Esophagus (tissue), 2 donors: ENCODE data around the gene TGFBR3. TPM values are rescaled to one million over a fixed set of nuclear protein-coding genes. Genes with fewer than 3 reads are reported as not detected.

Source experiments
- H3K27ac ChIP-seq, 2 donors: one replicate each; pipeline ENCODE4 v1.5.1; 2013; ENCODE audit warnings: low read depth in 2 of 2, mild to moderate bottlenecking in 2 of 2, inconsistent platforms in 1 of 2, low read length in 1 of 2, moderate library complexity in 1 of 2
- H3K27me3 ChIP-seq, 2 donors: one replicate each; pipeline ENCODE4 v1.6.1; 2013; ENCODE audit warnings: low read length in 2 of 2, control low read depth in 1 of 2, mild to moderate bottlenecking in 1 of 2; ENCODE audit not compliant: insufficient read depth in 2 of 2, control insufficient read depth in 1 of 2
- H3K36me3 ChIP-seq, 2 donors: one replicate each; pipeline ENCODE4 v1.6.1; 2013; ENCODE audit warnings: low read length in 1 of 2; ENCODE audit not compliant: control insufficient read depth in 2 of 2, insufficient read depth in 2 of 2
- H3K4me1 ChIP-seq, 2 donors: one replicate each; pipeline ENCODE4 v1.6.1; 2013; ENCODE audit warnings: low read length in 1 of 2; ENCODE audit not compliant: control insufficient read depth in 2 of 2, insufficient read depth in 2 of 2
- H3K4me3 ChIP-seq, 2 donors: one replicate each; pipeline ENCODE4 v1.5.1; 2013; ENCODE audit warnings: low read length in 2 of 2, mild to moderate bottlenecking in 2 of 2, low read depth in 1 of 2, moderate library complexity in 1 of 2
- H3K9me3 ChIP-seq, 2 donors: one replicate each; pipeline ENCODE4 v1.6.1; 2013; ENCODE audit warnings: mild to moderate bottlenecking in 2 of 2, low read depth in 1 of 2, low read length in 1 of 2, moderate library complexity in 1 of 2; ENCODE audit not compliant: control insufficient read depth in 2 of 2, insufficient read depth in 1 of 2
- WGBS, 2 donors: extraction: QIAGEN DNeasy Blood & Tissue Kit; methylation state at CpG; one replicate each; pipeline ENCODE4 v1.1.7; 2013; 5-methylcytosine and 5-hydroxymethylcytosine counted together
- polyA plus RNA-seq, 2 donors: library from polyadenylated mRNA; stranded (reverse); fragments of 200-250 nt; gene quantifications; one replicate each; pipeline ENCODE4 v1.2.3, GENCODE V29; 2013
- donor health status: healthy with polysubstance abuse.
- donor health status: Bipolar disorder and iron deficiency.

The TGFBR3 gene
- polyA plus RNA-seq, 2 donors = 3.8 to 10.5 TPM

GRCh38 chr1:91885213-91885715, 687 bp downstream of the TGFBR3 start:
- WGBS, 2 donors = 0 to 1% methylated on average over 38 to 42 of the region's 42 CpGs
- H3K9me3 ChIP-seq = no peaks in the 10 kb centered on the region
- H3K27ac ChIP-seq = peak overlapping the region; percentile 88 to 91
- H3K27me3 ChIP-seq = no peaks in the 10 kb centered on the region
- H3K4me1 ChIP-seq = no peaks in the 10 kb centered on the region
- peak overlapping the region; percentile 72 to 98 for H3K4me3 ChIP-seq
- no peaks in the 10 kb centered on the region for H3K36me3 ChIP-seq

- Histone ChIP-seq H3K4me1 (no peaks in the 10 kb centered on the region), H3K9me3 (no peaks in the 10 kb centered on the region), H3K27me3 (no peaks in the 10 kb centered on the region), H3K27ac (peak overlapping the region; percentile 88 to 91), H3K36me3 (no peaks in the 10 kb centered on the region), H3K4me3 (peak overlapping the region; percentile 72 to 98)
- WGBS, 2 donors = 6 to 7% methylated on average over 22 of the region's 22 CpGs
Observed at GRCh38 chr1:91884459-91885212, 1.3 kb downstream of the TGFBR3 start.

- H3K4me1 ChIP-seq = no peaks in the 10 kb centered on the region
- no peaks in the 10 kb centered on the region for H3K27me3 ChIP-seq
- WGBS, 2 donors = 3 to 4% methylated on average over 6 of the region's 6 CpGs
- H3K36me3 ChIP-seq = no peaks in the 10 kb centered on the region
- H3K27ac ChIP-seq = peak overlapping the region in 1 of 2 donors; percentile 12
- peak overlapping the region in 1 of 2 donors; percentile 72 for H3K4me3 ChIP-seq
- no peaks in the 10 kb centered on the region for H3K9me3 ChIP-seq
Observed at GRCh38 chr1:91883470-91883869, 2.5 kb downstream of the TGFBR3 start.

GRCh38 chr1:91881280-91881679, 4.7 kb downstream of the TGFBR3 start:
- H3K4me1 ChIP-seq = no peaks in the 10 kb centered on the region
- H3K27me3 ChIP-seq = no peaks in the 10 kb centered on the region
- WGBS, 2 donors = 54 to 70% methylated on average over 3 of the region's 3 CpGs
- H3K9me3 ChIP-seq = no peaks in the 10 kb centered on the region
- no peak overlapping the region for H3K27ac ChIP-seq
- H3K36me3 ChIP-seq = no peaks in the 10 kb centered on the region
- H3K4me3 ChIP-seq = no peak overlapping the region

- Histone ChIP-seq H3K27me3 (no peaks in the 10 kb centered on the region), H3K9me3 (no peaks in the 10 kb centered on the region), H3K27ac (no peak overlapping the region), H3K36me3 (no peaks in the 10 kb centered on the region), H3K4me3 (no peak overlapping the region), H3K4me1 (no peaks in the 10 kb centered on the region)
Observed at GRCh38 chr1:91879733-91880132, 6.2 kb downstream of the TGFBR3 start.

- Histone ChIP-seq H3K4me3 (no peak overlapping the region), H3K27ac (no peak overlapping the region), H3K9me3 (no peaks in the 10 kb centered on the region), H3K36me3 (no peaks in the 10 kb centered on the region), H3K4me1 (peaks cover 0 to 2% of the 10 kb centered on the region in 2 donors), H3K27me3 (no peaks in the 10 kb centered on the region)
- WGBS, 2 donors = 41 to 56% methylated on average over 5 of the region's 5 CpGs
Observed at GRCh38 chr1:91877574-91878208, 8.3 kb downstream of the TGFBR3 start.

- H3K27me3 ChIP-seq = no peaks in the 10 kb centered on the region
- no peak overlapping the region for H3K27ac ChIP-seq
- 61 to 71% methylated on average over 2 of the region's 2 CpGs for WGBS, 2 donors
- H3K4me3 ChIP-seq = no peak overlapping the region
- H3K9me3 ChIP-seq = no peaks in the 10 kb centered on the region
- H3K36me3 ChIP-seq = no peaks in the 10 kb centered on the region
- H3K4me1 ChIP-seq = peaks cover 0 to 5% of the 10 kb centered on the region in 2 donors
Observed at GRCh38 chr1:91876781-91877573, 9.0 kb downstream of the TGFBR3 start.

GRCh38 chr1:91876040-91876470, 9.9 kb downstream of the TGFBR3 start:
- H3K36me3 ChIP-seq = no peaks in the 10 kb centered on the region
- no peaks in the 10 kb centered on the region for H3K27me3 ChIP-seq
- 60 to 67% methylated on average over 5 of the region's 5 CpGs for WGBS, 2 donors
- no peak overlapping the region for H3K27ac ChIP-seq
- peaks cover 0 to 5% of the 10 kb centered on the region in 2 donors for H3K4me1 ChIP-seq
- H3K9me3 ChIP-seq = no peaks in the 10 kb centered on the region
- no peak overlapping the region for H3K4me3 ChIP-seq

- no peaks in the 10 kb centered on the region for H3K27me3 ChIP-seq
- H3K4me1 ChIP-seq = peaks cover 0 to 5% of the 10 kb centered on the region in 2 donors
- 94 to 97% methylated on average over 4 of the region's 4 CpGs for WGBS, 2 donors
- H3K4me3 ChIP-seq = no peak overlapping the region
- H3K27ac ChIP-seq = no peak overlapping the region
- H3K9me3 ChIP-seq = no peaks in the 10 kb centered on the region
- H3K36me3 ChIP-seq = no peaks in the 10 kb centered on the region
Observed at GRCh38 chr1:91874167-91874566, 11.8 kb downstream of the TGFBR3 start.
